SJSA1 (cell line): ENCODE measurements around the gene ZNF138. TPM values are rescaled to one million over a fixed set of nuclear protein-coding genes. Genes with fewer than 3 reads are reported as not detected.
"Not testable (repeated sequence)": the region's sequence is repeated elsewhere in the genome, so short reads cannot be mapped to it uniquely, and the experiment has no call there.

Source experiments
- DNase-seq, 2 experiments: peaks; one replicate each; pipeline ENCODE4 v3.0.0-alpha.2; 2015 to 2020; ENCODE audit warnings: low spot score in 2 of 2, low read depth in 1 of 2
- H3K27ac ChIP-seq: fragments of 250-450 bp; sonication (Bioruptor Pico); 2 replicates; pipeline ENCODE4 v1.5.1; 2020; ENCODE audit warnings: mild to moderate bottlenecking, moderate library complexity
- H3K27me3 ChIP-seq: fragments of 250-450 bp; sonication (Bioruptor Pico); replicated peaks from 2 replicates; pipeline ENCODE4 v1.5.1; 2020; ENCODE audit warnings: mild to moderate bottlenecking, moderate library complexity
- H3K36me3 ChIP-seq: fragments of 250-450 bp; sonication (Bioruptor Pico); 2 replicates; pipeline ENCODE4 v1.5.1; 2020; ENCODE audit warnings: mild to moderate bottlenecking
- H3K4me1 ChIP-seq: fragments of 250-450 bp; sonication (Bioruptor Pico); replicated peaks from 2 replicates; pipeline ENCODE4 v1.6.1; 2021; ENCODE audit warnings: mild to moderate bottlenecking
- H3K4me3 ChIP-seq: fragments of 250-450 bp; sonication (Bioruptor Pico); 2 replicates; pipeline ENCODE4 v1.5.1; 2020; ENCODE audit warnings: mild to moderate bottlenecking
- H3K9me3 ChIP-seq: fragments of 250-450 bp; sonication (Bioruptor Pico); replicated peaks from 2 replicates; pipeline ENCODE4 v1.5.1; 2020; ENCODE audit warnings: mild to moderate bottlenecking
- total RNA-seq: library from RNA; depleted of rRNA; stranded (reverse); fragments of >200 nt; shearing (Covaris generic); gene quantifications from 2 replicates; pipeline ENCODE4 v1.2.3, GENCODE V29; 2014

ZNF138 gene
- total RNA-seq, 1 experiment from 2014 or later = 6.9 TPM

DNA sequence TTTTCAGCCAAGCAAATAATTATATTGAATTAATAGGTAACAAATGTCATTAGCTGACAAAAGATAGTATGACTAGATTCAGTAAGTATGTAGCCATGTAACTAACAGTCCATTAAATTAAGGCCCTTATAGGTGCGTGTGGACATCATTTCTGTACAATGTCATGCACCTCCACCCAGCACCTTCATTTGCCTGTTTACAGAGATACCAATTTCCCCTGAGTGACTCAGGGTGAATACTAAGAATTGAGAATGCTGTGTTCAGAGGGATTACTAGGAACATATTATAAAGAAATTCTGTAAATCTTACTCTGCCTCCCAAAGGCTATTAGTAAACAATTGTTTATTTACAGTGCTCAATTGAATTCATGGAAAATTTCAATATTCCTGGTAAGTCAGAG, 60.7 kb downstream of the ZNF138 start:
- H3K27me3 ChIP-seq = no peaks in the 10 kb centered on the region
- no peak overlapping the region for H3K27ac ChIP-seq

DNA sequence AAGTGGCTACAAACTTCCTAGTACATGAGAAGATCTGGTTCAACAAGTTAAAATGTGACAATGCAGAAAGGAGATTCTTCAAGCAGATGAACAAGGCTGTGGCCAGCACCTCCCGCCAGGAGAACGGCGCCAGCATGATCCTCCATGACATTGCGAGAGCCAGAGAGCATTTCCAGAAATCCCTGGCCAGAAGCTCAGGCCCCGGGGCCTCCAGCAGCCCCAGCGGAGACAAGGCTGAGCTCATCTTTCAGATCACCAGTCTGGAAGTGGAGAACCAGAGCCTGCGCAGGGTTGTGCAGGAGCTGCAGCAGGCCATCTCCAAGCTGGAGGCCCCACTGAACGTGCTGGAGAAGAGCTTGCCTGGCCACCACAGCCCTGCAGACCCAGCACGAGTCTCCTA, 68.8 kb downstream of the ZNF138 start:
- no peak overlapping the region for H3K4me3 ChIP-seq
- no peak for DNase-seq
- no peak overlapping the region for H3K27ac ChIP-seq
- H3K27me3 ChIP-seq = no peaks in the 10 kb centered on the region
- H3K9me3 ChIP-seq = no peaks in the 10 kb centered on the region; the same call in 1 of the 2 replicates
- H3K36me3 ChIP-seq = no peaks in the 10 kb centered on the region
- H3K4me1 ChIP-seq = no peaks in the 10 kb centered on the region

More for the DNA sequence above, 60.7 kb downstream of the ZNF138 start:
- no peak overlapping the region for H3K4me3 ChIP-seq
- no peaks in the 10 kb centered on the region for H3K36me3 ChIP-seq
- no peaks in the 10 kb centered on the region for H3K4me1 ChIP-seq
- H3K9me3 ChIP-seq = no peaks in the 10 kb centered on the region
- DNase-seq = no peak

DNA sequence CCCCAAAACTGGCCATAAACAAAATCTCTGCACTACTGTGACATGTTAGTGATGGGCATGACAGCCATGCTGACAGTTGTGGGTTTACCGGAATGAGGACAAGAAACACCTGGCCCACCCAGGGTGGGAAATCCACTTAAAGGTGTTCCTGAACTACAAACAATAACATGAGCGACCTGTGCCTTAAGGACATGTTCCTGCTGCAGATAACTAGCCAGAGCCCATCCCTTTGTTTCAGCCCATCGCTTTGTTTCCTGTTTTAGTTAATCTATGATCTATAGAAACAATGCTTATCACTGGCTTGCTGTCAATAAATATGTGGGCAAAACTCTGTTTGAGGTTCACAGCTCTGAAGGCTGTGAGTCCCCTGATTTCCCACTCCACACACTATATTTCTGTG, 69.3 kb downstream of the ZNF138 start:
- H3K4me1 ChIP-seq, H3K36me3 ChIP-seq, H3K27ac ChIP-seq, H3K4me3 ChIP-seq, DNase-seq, H3K27me3 ChIP-seq, H3K9me3 ChIP-seq: not testable (repeated sequence)

DNA sequence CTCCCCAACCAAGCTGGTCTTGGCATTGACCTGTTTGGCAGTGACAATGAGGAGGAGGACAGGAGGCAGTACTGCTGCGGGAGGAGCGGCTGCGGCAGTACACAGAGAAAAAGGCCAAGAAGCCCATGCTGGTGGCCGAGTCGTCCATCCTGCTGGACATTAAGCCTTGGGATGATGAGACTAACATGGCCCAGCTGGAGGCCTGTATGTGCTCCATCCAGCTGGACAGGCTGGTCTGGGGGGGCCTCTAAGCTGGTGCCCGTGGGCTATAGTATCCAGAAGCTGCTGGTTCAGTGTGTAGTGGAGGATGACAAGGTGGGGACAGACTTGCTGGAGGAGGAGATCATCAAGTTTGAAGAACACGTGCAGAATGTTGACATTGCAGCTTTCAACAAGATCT, 69.7 kb downstream of the ZNF138 start:
- DNase-seq = no peak
- no peaks in the 10 kb centered on the region; the same call in 1 of the 2 replicates for H3K9me3 ChIP-seq
- H3K4me1 ChIP-seq = no peaks in the 10 kb centered on the region
- H3K36me3 ChIP-seq = no peaks in the 10 kb centered on the region
- no peak overlapping the region for H3K27ac ChIP-seq
- no peak overlapping the region for H3K4me3 ChIP-seq
- no peaks in the 10 kb centered on the region for H3K27me3 ChIP-seq

DNA sequence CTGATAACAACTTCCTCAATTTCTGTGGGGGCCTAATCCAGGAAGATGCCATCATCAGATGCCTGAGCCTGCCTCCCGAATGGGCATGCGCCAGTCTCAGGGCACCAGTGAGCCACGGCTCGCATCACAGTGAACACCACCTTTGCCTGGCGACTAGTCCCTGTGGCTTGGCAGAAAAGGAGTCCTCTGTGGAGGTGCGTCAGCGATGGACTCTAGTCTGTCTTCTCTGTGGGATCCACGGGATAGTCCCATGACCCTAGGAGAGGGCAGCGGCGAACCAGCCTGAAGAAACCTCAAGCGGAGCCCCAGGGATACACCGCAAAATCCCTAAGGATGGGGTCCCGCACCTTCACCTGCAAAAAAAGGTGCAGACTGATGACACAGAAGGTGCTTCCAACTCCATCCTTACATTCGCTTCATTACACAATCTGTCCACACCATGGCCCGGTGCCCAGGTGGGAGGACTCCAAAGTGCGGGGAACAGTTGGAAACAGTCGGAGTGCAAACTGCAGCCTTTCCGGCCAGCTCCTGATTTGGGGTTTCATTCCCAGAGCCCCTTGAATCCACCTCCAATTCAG, 73.7 kb downstream of the ZNF138 start:
- DNase-seq = no peak
- H3K4me1 ChIP-seq = no peaks in the 10 kb centered on the region
- no peaks in the 10 kb centered on the region for H3K36me3 ChIP-seq
- H3K27me3 ChIP-seq = no peaks in the 10 kb centered on the region
- 0 out of 2 replicates have a peak, but pooled peaks cover 2% of the 10 kb centered on the region for H3K9me3 ChIP-seq
- no peak overlapping the region for H3K4me3 ChIP-seq
- H3K27ac ChIP-seq = no peak overlapping the region

DNA sequence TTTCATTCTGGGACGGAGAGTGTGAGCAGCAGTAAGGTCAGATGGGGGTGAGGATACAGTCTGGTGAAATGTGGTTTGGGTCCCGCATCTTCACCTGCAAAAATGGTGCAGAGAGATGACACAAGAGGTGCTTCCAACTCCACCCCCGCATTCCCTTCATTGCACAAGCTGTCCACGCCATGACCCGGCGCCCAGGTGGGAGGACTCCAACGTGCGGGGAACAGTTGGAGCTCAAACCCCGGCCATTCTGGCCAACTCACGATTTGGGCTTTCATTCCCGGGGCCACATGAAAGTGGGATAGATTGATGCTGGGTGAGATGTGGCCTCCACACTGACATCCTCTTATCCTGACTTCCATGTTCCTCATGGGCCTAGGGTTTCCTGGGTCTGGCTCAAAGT, 74.3 kb downstream of the ZNF138 start:
- Histone ChIP-seq H3K9me3 (0 out of 2 replicates have a peak, but pooled peaks cover 2% of the 10 kb centered on the region), H3K27me3 (no peaks in the 10 kb centered on the region), H3K27ac (no peak overlapping the region), H3K4me1 (no peaks in the 10 kb centered on the region), H3K4me3 (no peak overlapping the region), H3K36me3 (no peaks in the 10 kb centered on the region)
- DNase-seq = no peak

DNA sequence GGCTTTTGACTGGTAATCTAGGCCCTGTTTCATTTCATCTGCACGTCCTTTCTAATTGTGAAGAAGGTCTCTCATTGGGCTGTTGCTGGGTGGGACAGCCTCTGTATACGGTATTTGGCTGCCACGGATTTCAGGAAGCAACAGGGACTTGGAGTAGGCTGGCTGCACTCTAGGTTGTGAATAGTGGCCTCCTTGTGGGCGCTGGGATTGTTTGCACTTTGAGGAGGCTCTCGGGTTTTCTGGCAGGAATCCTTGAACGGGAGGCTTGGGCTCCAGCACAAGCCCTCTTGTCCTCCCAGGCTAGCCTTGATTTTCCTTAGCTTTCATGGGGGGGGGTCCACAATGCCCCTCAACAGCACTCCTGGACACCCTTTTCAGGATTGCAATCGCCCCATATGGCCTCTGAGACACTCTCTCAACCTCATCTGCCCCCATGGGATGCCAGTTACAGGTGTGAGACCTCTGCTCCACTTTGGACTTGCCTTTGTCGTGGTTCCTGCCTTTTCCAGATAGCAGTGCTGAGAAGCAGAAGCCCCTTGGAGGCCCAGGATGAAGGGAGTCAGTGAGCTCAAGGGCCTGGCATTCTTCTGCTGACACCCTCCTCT, 75.0 kb downstream of the ZNF138 start:
- Histone ChIP-seq H3K4me3 (no peak overlapping the region), H3K9me3 (0 out of 2 replicates have a peak, but pooled peaks cover 2% of the 10 kb centered on the region), H3K4me1 (no peaks in the 10 kb centered on the region), H3K27me3 (no peaks in the 10 kb centered on the region), H3K36me3 (no peaks in the 10 kb centered on the region), H3K27ac (no peak overlapping the region)
- DNase-seq = no peak

DNA sequence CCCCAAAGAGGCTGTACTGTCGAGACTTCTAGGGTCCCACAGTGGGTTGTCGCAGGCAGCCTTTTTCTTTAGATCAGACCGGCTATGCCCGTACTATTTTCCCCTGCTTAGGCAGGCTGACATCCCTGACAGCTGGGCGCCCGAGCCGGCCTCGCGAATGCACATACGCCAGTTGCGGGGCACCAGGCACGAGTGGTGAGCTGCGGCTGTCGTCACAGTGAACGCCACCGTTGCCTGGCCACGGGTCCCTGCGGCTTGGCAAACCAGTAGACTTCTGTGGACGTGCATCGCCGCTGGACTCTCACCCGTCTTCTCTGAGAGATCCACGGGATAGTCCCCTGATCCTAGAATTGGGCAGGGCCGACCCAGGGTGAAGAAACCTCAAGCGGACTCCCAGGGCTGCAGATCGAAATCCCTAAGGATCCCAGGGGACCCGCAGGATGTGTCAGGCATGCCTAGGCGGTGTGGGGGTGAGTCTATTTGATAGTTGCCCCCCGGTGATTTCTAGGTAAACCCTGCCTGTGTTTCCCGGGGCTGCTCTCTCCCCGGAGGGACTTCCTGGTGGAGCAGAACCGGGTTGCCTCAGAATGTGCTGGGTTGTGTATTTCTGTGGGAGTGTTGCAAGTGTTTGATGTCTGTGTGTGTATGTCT, 75.8 kb downstream of the ZNF138 start:
- no peak for DNase-seq
- H3K27ac ChIP-seq = no peak overlapping the region

DNA sequence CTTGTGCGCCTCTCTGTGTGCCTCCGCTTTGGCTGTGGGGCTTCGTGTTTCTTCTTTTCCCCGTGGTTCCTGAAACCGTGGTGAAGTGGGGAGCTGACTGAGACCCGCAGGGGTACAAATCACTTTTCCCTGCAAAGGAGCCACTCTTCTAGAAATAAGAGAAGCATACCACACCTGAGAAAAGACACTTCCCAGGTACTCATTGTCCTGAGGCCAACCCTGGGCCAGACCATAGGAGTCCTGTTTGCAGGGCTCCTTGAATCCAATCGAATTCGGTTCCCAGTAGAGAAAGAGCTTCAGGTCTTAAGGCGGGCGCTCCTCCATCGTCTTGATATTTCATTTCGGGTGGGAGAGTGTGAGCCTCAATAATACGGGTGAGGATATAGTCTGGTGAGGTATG, 76.4 kb downstream of the ZNF138 start:
- H3K27ac ChIP-seq = no peak overlapping the region
- DNase-seq = no peak
- no peaks in the 10 kb centered on the region for H3K4me1 ChIP-seq
- H3K27me3 ChIP-seq = no peaks in the 10 kb centered on the region
- H3K4me3 ChIP-seq = no peak overlapping the region
- no peaks in the 10 kb centered on the region for H3K36me3 ChIP-seq
- 0 out of 2 replicates have a peak, but pooled peaks cover 2% of the 10 kb centered on the region for H3K9me3 ChIP-seq

More for the DNA sequence above, 75.8 kb downstream of the ZNF138 start:
- Histone ChIP-seq H3K4me1 (no peaks in the 10 kb centered on the region), H3K4me3 (no peak overlapping the region), H3K27me3 (no peaks in the 10 kb centered on the region), H3K36me3 (no peaks in the 10 kb centered on the region), H3K9me3 (0 out of 2 replicates have a peak, but pooled peaks cover 2% of the 10 kb centered on the region)

DNA sequence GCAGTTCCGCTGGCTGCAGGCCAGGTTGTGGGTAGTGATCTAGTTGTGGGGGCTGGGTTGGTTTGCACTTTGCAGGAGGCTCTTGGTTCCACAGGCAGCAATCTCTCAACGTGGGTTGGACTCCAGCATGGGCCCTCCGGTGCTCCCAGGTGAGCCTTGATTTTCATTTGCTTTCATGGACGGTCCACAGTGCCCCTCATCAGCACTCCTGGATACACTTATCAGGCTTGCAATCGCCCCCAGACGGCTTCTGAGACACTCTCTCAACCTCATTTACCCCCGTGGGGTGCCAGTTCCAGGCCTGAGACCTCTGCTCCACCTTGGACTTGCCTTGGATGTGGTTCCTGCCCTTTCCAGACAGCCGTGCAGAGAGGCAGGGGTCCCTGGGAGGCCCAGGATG, 77.5 kb downstream of the ZNF138 start:
- H3K4me3 ChIP-seq = no peak overlapping the region
- no peaks in the 10 kb centered on the region for H3K4me1 ChIP-seq
- H3K27me3 ChIP-seq = no peaks in the 10 kb centered on the region
- H3K9me3 ChIP-seq = peaks cover 2% of the 10 kb centered on the region; the same call in 1 of the 2 replicates
- H3K27ac ChIP-seq = no peak overlapping the region
- no peak for DNase-seq
- H3K36me3 ChIP-seq = no peaks in the 10 kb centered on the region

DNA sequence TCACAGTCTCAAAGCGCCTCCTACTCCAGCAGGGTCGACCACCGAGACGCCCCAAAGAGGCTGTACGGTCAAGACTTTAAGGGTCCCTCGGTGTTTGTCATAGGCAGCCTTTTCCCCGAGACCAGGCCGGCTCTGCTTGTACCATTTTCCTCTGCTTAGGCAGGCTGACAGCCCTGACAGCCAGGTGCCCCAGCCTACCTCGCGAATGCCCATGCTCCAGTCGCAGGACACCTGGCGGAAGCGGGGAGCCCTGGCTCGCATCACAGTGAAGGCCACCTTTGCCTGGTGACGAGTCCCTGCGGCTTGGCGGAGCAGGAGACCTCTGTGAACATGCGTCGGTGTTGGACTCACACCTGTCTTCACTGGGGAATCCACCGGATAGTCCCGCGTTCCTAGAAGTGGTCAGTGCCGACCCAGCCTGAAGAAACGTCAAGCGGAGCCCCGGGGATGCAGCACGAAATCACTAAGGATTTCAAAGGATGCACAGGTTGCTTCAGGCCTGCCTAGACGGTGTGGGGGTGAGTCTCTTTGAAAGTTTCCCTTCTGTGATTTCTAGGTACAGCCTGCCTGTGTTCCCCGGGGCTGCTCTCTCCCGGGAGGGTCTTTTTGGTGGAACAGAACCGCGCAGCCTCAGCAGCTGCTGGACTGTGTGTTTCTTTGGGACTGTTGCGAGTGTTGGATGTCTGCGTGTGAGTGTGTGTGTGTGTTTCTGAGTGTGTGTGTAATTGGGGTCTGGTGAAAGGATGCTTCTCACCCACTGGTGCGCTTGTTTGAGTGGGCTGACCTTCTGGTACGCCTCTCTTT, 78.3 kb downstream of the ZNF138 start:
- H3K9me3 ChIP-seq = peaks cover 2% of the 10 kb centered on the region
- H3K4me1 ChIP-seq = no peaks in the 10 kb centered on the region
- H3K27me3 ChIP-seq = no peaks in the 10 kb centered on the region
- no peak overlapping the region for H3K4me3 ChIP-seq
- no peaks in the 10 kb centered on the region for H3K36me3 ChIP-seq
- DNase-seq = no peak
- no peak overlapping the region for H3K27ac ChIP-seq

DNA sequence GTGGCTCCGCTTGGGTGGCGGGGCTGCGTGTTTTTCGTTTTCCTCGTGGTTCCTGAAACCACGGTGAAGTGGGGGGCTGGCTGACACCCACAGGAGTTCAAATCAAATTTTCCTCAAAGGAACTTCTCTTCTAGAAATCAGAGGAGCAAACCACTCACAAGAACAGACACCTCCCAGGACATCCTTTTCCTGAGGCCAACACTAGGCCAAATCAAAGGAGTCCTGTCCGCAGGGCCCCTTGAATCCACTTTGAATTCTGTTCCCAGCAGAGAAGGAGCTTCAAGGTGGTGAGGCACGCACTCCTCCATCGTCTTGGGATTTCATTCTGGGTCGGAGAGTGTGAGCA, 78.9 kb downstream of the ZNF138 start:
- DNase-seq = peak in 1 of 2 experiments; percentile 36
- Histone ChIP-seq H3K27me3 (no peaks in the 10 kb centered on the region), H3K4me3 (no peak overlapping the region), H3K9me3 (peaks cover 2% of the 10 kb centered on the region), H3K4me1 (no peaks in the 10 kb centered on the region), H3K36me3 (no peaks in the 10 kb centered on the region), H3K27ac (no peak overlapping the region)

DNA sequence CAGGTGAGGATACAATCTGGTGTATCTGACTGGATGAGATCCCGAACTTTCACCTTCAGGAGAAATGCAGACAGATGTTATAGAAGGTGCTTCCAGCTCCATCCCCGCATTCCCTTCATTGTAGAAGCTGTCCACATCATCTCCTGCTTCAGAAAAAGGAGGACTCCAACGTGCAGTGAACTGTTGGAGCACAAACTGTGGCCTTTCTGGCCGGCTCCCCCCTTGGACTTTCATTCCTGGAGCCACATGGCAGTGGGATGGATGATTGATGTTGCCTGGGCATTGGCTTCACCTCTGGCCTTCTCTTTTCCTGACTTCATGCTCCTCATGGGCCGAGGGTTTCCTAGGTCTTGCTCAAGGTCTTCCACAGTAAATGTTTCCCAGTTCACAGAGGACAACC, 79.3 kb downstream of the ZNF138 start:
- H3K4me1 ChIP-seq = no peaks in the 10 kb centered on the region
- no peaks in the 10 kb centered on the region for H3K27me3 ChIP-seq
- H3K36me3 ChIP-seq = no peaks in the 10 kb centered on the region
- peaks cover 4% of the 10 kb centered on the region for H3K9me3 ChIP-seq
- peak in 1 of 2 experiments; percentile 20 for DNase-seq
- H3K27ac ChIP-seq = no peak overlapping the region
- no peak overlapping the region for H3K4me3 ChIP-seq

DNA sequence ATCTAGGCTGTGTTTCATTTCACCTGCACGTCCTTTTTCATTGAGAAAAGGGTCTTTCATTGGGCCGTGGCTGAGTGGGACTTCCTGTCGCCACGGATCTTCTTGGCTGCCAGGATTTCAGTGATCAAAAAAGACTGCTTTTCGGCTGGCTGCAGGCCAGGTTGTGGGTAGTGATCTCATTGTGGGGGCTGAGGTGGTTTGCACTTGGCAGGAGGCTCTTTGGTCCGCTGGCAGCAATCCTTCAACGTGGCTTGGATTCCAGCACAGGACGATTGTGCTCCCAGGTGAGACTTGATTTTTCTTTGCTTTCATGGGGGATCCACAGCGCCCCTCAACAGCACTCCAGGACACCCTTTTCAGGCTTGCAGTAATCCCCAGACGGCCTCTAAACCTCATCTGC, 79.9 kb downstream of the ZNF138 start:
- DNase-seq = peak in 1 of 2 experiments; percentile 25
- Histone ChIP-seq H3K27me3 (no peaks in the 10 kb centered on the region), H3K27ac (no peak overlapping the region), H3K4me3 (no peak overlapping the region), H3K9me3 (peaks cover 8% of the 10 kb centered on the region), H3K4me1 (no peaks in the 10 kb centered on the region), H3K36me3 (no peaks in the 10 kb centered on the region)
